ENCODE measurements around the gene PLS1.

Gene PLS1

DNA sequence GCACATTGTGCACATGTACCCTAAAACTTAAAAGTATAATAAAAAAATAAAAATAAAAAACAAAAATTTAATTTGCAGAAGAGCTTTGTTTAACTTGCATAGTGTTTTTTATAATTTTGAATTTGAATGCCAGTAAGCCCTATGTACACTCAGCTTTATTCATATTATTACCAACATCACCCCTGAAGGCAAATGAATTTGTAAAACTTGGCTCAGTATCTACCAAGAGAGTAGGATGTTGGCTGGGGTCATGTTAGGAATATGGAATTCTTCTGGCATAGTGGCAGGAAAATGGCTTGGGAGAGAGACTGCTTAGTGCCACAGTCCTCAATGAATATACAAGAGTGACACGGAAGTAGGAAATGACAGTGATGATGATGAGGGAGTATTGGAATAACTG lies 158.3 kb downstream of the PLS1 start:
- no peak for TF ChIP-seq GABPA (IDR thresholded peaks at IDR 0.05; ENCODE audit: low read depth)
- TF ChIP-seq POLR2AphosphoS5 (IDR thresholded peaks at IDR 0.05; ENCODE audit: low read depth): no peak
- TF ChIP-seq CTCF (IDR thresholded peaks at IDR 0.05; ENCODE audit: insufficient read depth, low read length): no peak
- TF ChIP-seq, protein P1, sequence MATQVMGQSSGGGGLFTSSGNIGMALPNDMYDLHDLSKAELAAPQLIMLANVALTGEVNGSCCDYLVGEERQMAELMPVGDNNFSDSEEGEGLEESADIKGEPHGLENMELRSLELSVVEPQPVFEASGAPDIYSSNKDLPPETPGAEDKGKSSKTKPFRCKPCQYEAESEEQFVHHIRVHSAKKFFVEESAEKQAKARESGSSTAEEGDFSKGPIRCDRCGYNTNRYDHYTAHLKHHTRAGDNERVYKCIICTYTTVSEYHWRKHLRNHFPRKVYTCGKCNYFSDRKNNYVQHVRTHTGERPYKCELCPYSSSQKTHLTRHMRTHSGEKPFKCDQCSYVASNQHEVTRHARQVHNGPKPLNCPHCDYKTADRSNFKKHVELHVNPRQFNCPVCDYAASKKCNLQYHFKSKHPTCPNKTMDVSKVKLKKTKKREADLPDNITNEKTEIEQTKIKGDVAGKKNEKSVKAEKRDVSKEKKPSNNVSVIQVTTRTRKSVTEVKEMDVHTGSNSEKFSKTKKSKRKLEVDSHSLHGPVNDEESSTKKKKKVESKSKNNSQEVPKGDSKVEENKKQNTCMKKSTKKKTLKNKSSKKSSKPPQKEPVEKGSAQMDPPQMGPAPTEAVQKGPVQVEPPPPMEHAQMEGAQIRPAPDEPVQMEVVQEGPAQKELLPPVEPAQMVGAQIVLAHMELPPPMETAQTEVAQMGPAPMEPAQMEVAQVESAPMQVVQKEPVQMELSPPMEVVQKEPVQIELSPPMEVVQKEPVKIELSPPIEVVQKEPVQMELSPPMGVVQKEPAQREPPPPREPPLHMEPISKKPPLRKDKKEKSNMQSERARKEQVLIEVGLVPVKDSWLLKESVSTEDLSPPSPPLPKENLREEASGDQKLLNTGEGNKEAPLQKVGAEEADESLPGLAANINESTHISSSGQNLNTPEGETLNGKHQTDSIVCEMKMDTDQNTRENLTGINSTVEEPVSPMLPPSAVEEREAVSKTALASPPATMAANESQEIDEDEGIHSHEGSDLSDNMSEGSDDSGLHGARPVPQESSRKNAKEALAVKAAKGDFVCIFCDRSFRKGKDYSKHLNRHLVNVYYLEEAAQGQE (IDR thresholded peaks at IDR 0.05; ENCODE audit: insufficient replicate concordance, low read depth): no peak
- TF ChIP-seq SPI1 (IDR thresholded peaks at IDR 0.05; ENCODE audit: borderline replicate concordance, low read depth): no peak
- no peak overlapping the region for H3K27ac ChIP-seq (replicated peaks)
- no peak for DNase-seq (ENCODE audit: low read depth in 1 of 2, low spot score in 1 of 2)
- no peak overlapping the region for H3K4me3 ChIP-seq (replicated peaks; ENCODE audit: insufficient read depth, low read length)
- no peaks in the 10 kb centered on the region for H3K27me3 ChIP-seq (ENCODE audit: insufficient read depth, poor library complexity, severe bottlenecking)

Data from HL-60 (cell line).